HFFc6 (cell line): ENCODE data around the gene SRPK2. TPM values are rescaled to one million over a fixed set of nuclear protein-coding genes. Genes with fewer than 3 reads are reported as not detected.
"Not testable (repeated sequence)": the region's sequence is repeated elsewhere in the genome, so short reads cannot be mapped to it uniquely, and the experiment has no call there.

Experiments used
- DNase-seq: peaks from one replicate; pipeline ENCODE4 v3.0.0-alpha.2; 2018
- H3K27ac Mint-ChIP-seq: 2 replicates; pipeline ENCODE4 v1.8.0; 2020; ENCODE audit warnings: mild to moderate bottlenecking, mixed read lengths
- H3K27me3 Mint-ChIP-seq: 2 replicates; pipeline ENCODE4 v1.8.0; 2021; ENCODE audit warnings: mild to moderate bottlenecking, moderate library complexity, mixed read lengths; ENCODE audit not compliant: insufficient read depth
- H3K36me3 Mint-ChIP-seq: 2 replicates; pipeline ENCODE4 v1.8.0; 2021; ENCODE audit warnings: low read depth, mixed read lengths
- H3K4me1 Mint-ChIP-seq: 2 replicates; pipeline ENCODE4 v1.8.0; 2020; ENCODE audit warnings: low read depth, mixed read lengths
- H3K4me3 Mint-ChIP-seq: 2 replicates; pipeline ENCODE4 v1.8.0; 2020; ENCODE audit warnings: mild to moderate bottlenecking, moderate library complexity, mixed read lengths
- H3K9me3 Mint-ChIP-seq: 2 replicates; pipeline ENCODE4 v1.8.0; 2020; ENCODE audit warnings: mild to moderate bottlenecking, mixed read lengths
- CTCF ChIP-seq: fragments of 200-600 bp; sonication (generic); IDR thresholded peaks from 2 replicates; pipeline ENCODE4 v1.5.0; 2021; ENCODE audit warnings: antibody characterized with exemption, mild to moderate bottlenecking
- total RNA-seq, 6 experiments: library from RNA; stranded (reverse); fragmentation: NEBNext Ultra II Directional; extraction: Animal tissue kit (Norgen Biotek cat#: 25700); gene quantifications; 2 replicates in 1 of 6; 3 replicates in 5 of 6; pipeline ENCODE4 v1.2.3, GENCODE V29; 2021

SRPK2 gene
- total RNA-seq, 6 experiments from 2014 or later = 45.2 to 49.3 (median 46.7) TPM

DNA sequence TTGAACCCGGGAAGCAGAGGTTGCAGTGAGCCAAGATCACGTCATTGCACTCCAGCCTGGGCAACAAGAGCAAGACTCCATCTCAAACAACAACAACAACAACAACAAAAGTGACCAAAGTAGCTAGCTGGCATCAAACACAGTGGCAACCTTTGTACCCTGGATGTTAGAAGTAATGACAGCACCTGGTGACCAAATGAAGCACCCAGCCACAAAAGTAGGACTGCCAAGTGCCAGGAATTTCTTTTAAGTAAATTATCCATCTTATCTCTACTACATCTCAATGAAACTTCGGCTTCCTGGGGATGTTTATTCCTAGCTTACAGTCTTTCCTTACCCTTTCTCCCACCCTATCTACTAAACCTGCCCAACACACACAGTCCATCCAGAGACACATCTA, 18.8 kb downstream of the SRPK2 start:
- H3K9me3 Mint-ChIP-seq = no peaks in the 10 kb centered on the region; the same call in 1 of the 2 replicates
- H3K27ac Mint-ChIP-seq = no peak overlapping the region
- peaks cover 9% of the 10 kb centered on the region; the same call in 1 of the 2 replicates for H3K36me3 Mint-ChIP-seq
- peaks cover 22% of the 10 kb centered on the region for H3K4me1 Mint-ChIP-seq
- H3K4me3 Mint-ChIP-seq = no peak overlapping the region
- H3K27me3 Mint-ChIP-seq = no peaks in the 10 kb centered on the region; the same call in 1 of the 2 replicates
- no peak for TF ChIP-seq CTCF
- no peak for DNase-seq

- no peak for TF ChIP-seq CTCF
- DNase-seq = no peak
- H3K4me1 Mint-ChIP-seq = peaks cover 27% of the 10 kb centered on the region
- no peaks in the 10 kb centered on the region for H3K27me3 Mint-ChIP-seq
- peaks cover 18% of the 10 kb centered on the region for H3K36me3 Mint-ChIP-seq
- H3K9me3 Mint-ChIP-seq = no peaks in the 10 kb centered on the region; the same call in 1 of the 2 replicates
- H3K27ac Mint-ChIP-seq = no peak overlapping the region
- H3K4me3 Mint-ChIP-seq = no peak overlapping the region
Observed at GRCh38 chr7:105367458-105367857, 21.3 kb downstream of the SRPK2 start.

DNA sequence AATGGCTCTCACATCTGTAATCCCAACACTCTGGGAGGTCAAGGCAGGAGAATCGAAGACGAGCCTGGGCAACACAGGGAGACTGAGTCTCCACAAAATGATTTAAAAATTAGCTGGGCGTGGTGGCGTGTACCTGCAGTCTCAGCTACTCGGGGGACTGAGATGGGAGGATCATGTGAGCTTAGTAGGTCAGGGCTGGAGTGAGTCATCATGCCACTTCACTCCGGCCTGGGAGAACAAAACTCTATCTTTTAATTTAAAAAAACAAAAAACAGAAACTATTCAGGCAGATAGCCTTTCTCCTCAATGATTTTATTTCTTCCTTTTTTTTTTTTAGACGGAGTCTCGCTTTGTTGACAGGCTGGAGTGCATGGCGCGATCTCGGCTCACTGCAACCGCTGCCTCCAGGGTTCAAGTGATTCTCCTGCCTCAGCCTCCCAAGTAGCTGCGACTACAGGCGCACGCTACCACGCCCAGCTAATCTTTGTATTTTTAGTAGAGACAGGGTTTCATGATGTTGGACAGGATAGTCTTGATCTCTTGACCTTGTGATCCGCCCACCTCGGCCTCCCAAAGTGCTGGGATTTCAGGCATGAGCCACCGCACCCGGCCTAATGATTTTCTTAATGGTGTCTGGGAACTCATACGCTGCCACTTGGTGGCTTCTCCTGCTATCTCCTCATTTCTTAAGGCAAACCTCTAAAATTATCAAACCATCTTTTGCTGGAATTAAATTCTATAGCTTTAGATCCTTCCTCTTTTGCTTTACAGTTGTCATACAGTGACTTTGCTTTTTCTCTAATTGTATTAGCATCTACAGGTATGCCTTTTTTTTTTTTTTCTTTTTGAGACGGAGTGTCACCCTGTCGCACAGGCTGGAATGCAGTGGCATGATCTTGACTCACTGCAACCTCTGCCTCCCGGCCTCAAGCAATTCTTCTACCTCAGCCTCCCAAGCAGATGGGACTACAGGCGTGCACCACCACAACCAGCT, 22.9 kb downstream of the SRPK2 start:
- H3K9me3 Mint-ChIP-seq = peaks cover 7% of the 10 kb centered on the region
- DNase-seq = no peak
- H3K27me3 Mint-ChIP-seq = no peaks in the 10 kb centered on the region
- no peak for TF ChIP-seq CTCF
- peaks cover 27% of the 10 kb centered on the region for H3K4me1 Mint-ChIP-seq
- peaks cover 28% of the 10 kb centered on the region for H3K36me3 Mint-ChIP-seq
- no peak overlapping the region for H3K4me3 Mint-ChIP-seq
- H3K27ac Mint-ChIP-seq = no peak overlapping the region

DNA sequence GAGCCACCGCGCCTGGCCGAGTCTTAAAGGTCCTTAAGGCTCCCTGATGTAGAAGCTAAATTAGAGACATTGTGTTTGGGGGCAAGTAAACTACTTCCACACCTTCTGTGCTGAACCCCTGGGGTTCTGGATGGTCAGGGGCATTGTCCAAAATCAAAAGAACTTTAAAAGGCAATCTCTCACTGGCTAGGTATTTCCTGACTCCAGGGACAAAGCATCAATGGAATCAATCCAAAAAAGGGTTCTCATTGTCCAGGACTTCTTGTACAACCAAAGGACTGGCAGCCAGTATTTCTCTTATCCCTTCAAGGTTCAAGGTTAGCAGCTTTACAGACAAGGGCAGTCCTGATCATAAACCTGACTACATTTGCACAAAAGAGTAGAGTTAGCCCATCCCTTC, 24.0 kb downstream of the SRPK2 start:
- H3K27ac Mint-ChIP-seq = no peak overlapping the region
- peaks cover 26% of the 10 kb centered on the region for H3K4me1 Mint-ChIP-seq
- H3K36me3 Mint-ChIP-seq = peaks cover 36% of the 10 kb centered on the region
- peaks cover 7% of the 10 kb centered on the region for H3K9me3 Mint-ChIP-seq
- no peak overlapping the region for H3K4me3 Mint-ChIP-seq
- no peaks in the 10 kb centered on the region for H3K27me3 Mint-ChIP-seq
- DNase-seq = no peak
- TF ChIP-seq CTCF = no peak

DNA sequence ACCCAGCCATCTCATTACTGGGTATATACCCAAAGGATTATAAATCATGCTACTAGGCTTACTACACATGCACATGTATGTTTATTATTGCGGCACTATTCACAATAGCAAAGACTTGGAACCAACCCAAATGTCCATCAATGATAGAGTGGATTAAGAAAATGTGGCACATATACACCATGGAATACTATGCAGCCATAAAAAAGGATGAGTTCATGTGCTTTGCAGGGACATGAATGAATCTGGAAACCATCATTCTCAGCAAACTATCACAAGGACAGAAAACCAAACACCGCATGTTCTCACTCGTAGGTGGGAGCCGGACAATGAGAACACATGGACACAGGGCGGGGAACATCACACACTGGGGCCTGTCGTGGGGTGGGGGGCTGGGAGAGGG, 25.1 kb downstream of the SRPK2 start:
- H3K4me1 Mint-ChIP-seq = peaks cover 29% of the 10 kb centered on the region
- H3K36me3 Mint-ChIP-seq = peaks cover 36% of the 10 kb centered on the region
- not testable (repeated sequence) for H3K27ac Mint-ChIP-seq, H3K4me3 Mint-ChIP-seq, DNase-seq, H3K9me3 Mint-ChIP-seq, H3K27me3 Mint-ChIP-seq

DNA sequence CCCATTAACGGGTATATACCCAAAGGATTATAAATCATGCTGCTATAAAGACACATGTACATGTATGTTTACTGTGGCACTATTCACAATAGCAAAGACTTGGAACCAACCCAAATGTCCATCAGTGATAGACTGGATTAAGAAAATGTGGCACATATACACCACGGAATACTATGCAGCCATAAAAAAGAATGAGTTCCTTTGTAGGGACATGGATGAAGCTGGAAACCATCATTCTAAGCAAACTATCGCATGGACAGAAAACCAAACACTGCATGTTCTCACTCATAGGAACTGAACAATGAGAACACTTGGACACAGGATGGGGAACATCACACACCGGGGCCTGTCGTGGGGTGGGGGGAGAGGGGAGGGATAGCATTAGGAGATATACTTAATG, 26.0 kb downstream of the SRPK2 start:
- not testable (repeated sequence) for H3K9me3 Mint-ChIP-seq, DNase-seq, H3K27ac Mint-ChIP-seq, H3K27me3 Mint-ChIP-seq, H3K4me3 Mint-ChIP-seq
- Mint-ChIP-seq H3K4me1 (peaks cover 33% of the 10 kb centered on the region), H3K36me3 (peaks cover 36% of the 10 kb centered on the region)

DNA sequence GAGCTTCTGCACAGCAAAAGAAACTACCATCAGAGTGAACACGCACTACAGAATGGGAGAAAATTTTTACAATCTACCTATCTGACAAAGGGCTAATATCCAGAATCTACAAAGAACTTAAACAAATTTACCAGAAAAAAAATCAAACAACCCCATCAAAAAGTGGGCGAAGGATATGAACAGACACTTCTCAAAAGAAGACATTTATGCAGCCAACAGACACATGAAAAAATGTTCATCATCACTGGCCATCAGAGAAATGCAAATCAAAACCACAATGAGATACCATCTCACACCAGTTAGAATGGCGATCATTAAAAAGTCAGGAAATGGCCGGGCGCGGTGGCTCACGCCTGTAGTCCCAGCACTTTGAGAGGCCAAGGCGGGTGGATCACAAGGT, 26.7 kb downstream of the SRPK2 start:
- H3K4me1 Mint-ChIP-seq = peaks cover 33% of the 10 kb centered on the region
- not testable (repeated sequence) for DNase-seq, H3K4me3 Mint-ChIP-seq, H3K27ac Mint-ChIP-seq, H3K9me3 Mint-ChIP-seq, H3K27me3 Mint-ChIP-seq
- peaks cover 36% of the 10 kb centered on the region for H3K36me3 Mint-ChIP-seq

GRCh38 chr7:105360149-105360548, 28.6 kb downstream of the SRPK2 start:
- not testable (repeated sequence) for H3K4me3 Mint-ChIP-seq, H3K9me3 Mint-ChIP-seq, DNase-seq, H3K27me3 Mint-ChIP-seq, H3K27ac Mint-ChIP-seq
- H3K4me1 Mint-ChIP-seq = peaks cover 33% of the 10 kb centered on the region
- H3K36me3 Mint-ChIP-seq = peaks cover 27% of the 10 kb centered on the region
